HG02588 (cell line): ENCODE data around the gene PODXL2.
A peak's percentile ranks its signal among the peaks of the same experiment; 100 is the strongest.

Experiments used
- ATAC-seq: cut with Tn5 transposase; IDR thresholded peaks from one replicate; pipeline ENCODE4 v1.9.1; 2021; ENCODE audit warnings: mild to moderate bottlenecking, moderate library complexity; ENCODE audit not compliant: unreplicated experiment

Gene PODXL2

GRCh38 chr3:127628788-127629466 lies at the start of gene PODXL2:
Gene PODXL2 (plus strand): TSS chr3:127629185. CDS start chr3:127629220, 35 bp downstream.
- peak; percentile 66 for ATAC-seq

- ATAC-seq = no peak
These were observed 48.5 kb upstream of the PODXL2 start for GRCh38 chr3:127580327-127581060.

GRCh38 chr3:127584734-127585133 lies 44.3 kb upstream of the PODXL2 start:
- no peak for ATAC-seq

- no peak for ATAC-seq
These were observed 43.7 kb upstream of the PODXL2 start for GRCh38 chr3:127585163-127585812.

- ATAC-seq = no peak
These were observed 43.1 kb upstream of the PODXL2 start for GRCh38 chr3:127585813-127586413.

GRCh38 chr3:127587876-127588275 lies 41.1 kb upstream of the PODXL2 start:
- no peak for ATAC-seq

- ATAC-seq = no peak
These were observed 40.0 kb upstream of the PODXL2 start for GRCh38 chr3:127588806-127589577.

- ATAC-seq = peak; percentile 7
These were observed 39.2 kb upstream of the PODXL2 start for GRCh38 chr3:127589600-127590281.

GRCh38 chr3:127590282-127590592 lies 38.7 kb upstream of the PODXL2 start:
- ATAC-seq = peak; percentile 32

- peak; percentile 65 for ATAC-seq
These were observed 38.2 kb upstream of the PODXL2 start, which contains the start of gene TPRA1 for GRCh38 chr3:127590593-127591465. Gene TPRA1 (minus strand): TSS chr3:127590733. CDS start chr3:127580146, 10,587 bp downstream.

GRCh38 chr3:127593178-127593577 lies 35.8 kb upstream of the PODXL2 start:
- no peak for ATAC-seq

- no peak for ATAC-seq
These were observed 33.7 kb upstream of the PODXL2 start for GRCh38 chr3:127595303-127595702.

- no peak for ATAC-seq
These were observed 31.8 kb upstream of the PODXL2 start for GRCh38 chr3:127597020-127597771.

- no peak for ATAC-seq
These were observed 30.0 kb upstream of the PODXL2 start for GRCh38 chr3:127598841-127599570.

- no peak for ATAC-seq
These were observed 28.1 kb upstream of the PODXL2 start for GRCh38 chr3:127600749-127601456.

GRCh38 chr3:127604035-127604434 lies 24.9 kb upstream of the PODXL2 start:
- no peak for ATAC-seq

- ATAC-seq = no peak
These were observed 24.3 kb upstream of the PODXL2 start for GRCh38 chr3:127604546-127605165.
